NB4 (cell line): ENCODE results near the gene LXN.
A peak's percentile ranks its signal among the peaks of the same experiment; 100 is the strongest.

Experiments
- DNase-seq: peaks from one replicate; pipeline ENCODE4 v3.0.0; 2010; ENCODE audit warnings: low read depth
- H3K4me3 ChIP-seq: one replicate; pipeline ENCODE4 v1.5.1; 2011; ENCODE audit warnings: mild to moderate bottlenecking, low read depth, low read length, moderate library complexity
- MYC ChIP-seq: IDR thresholded peaks from 2 replicates; pipeline ENCODE4 v1.6.1; 2011; ENCODE audit warnings: low read depth, low read length
- POLR2A ChIP-seq: IDR thresholded peaks from 2 replicates; pipeline ENCODE4 v1.6.1; 2011; ENCODE audit warnings: mild to moderate bottlenecking; ENCODE audit not compliant: insufficient read length; ENCODE audit errors: extremely low read depth
- TF ChIP-seq, protein P1 (sequence below): IDR thresholded peaks from one replicate; pipeline ENCODE4 v1.5.1; 2012; ENCODE audit warnings: low read depth, low read length
- TF ChIP-seq, protein P2 (sequence below): IDR thresholded peaks from 2 replicates; pipeline ENCODE4 v1.6.1; 2011; ENCODE audit warnings: low read depth, low read length

Gene LXN

DNA sequence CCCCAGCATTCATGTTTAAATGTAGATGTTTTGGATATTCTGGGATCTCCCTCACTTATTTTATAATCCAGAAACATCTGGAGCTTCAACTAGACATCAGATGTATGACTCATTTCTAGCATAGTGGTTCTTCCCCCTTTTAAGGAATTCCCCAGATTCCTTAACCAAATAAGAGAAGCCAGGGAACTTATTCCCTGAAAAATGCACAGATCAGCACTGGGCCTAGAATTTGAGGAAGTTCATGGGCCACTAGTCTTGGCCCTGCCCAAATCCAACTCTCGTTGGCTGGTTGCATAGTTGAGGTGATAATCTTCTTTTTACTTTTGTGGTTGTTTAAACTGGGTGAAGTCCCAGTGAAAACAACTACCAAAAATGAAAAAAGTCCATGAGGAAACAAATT lies 39.4 kb upstream of the LXN start:
- no peak overlapping the region for H3K4me3 ChIP-seq
- no peak for DNase-seq
- TF ChIP-seq POLR2A (no peak), MYC (no peak)
- TF ChIP-seq, protein P1, sequence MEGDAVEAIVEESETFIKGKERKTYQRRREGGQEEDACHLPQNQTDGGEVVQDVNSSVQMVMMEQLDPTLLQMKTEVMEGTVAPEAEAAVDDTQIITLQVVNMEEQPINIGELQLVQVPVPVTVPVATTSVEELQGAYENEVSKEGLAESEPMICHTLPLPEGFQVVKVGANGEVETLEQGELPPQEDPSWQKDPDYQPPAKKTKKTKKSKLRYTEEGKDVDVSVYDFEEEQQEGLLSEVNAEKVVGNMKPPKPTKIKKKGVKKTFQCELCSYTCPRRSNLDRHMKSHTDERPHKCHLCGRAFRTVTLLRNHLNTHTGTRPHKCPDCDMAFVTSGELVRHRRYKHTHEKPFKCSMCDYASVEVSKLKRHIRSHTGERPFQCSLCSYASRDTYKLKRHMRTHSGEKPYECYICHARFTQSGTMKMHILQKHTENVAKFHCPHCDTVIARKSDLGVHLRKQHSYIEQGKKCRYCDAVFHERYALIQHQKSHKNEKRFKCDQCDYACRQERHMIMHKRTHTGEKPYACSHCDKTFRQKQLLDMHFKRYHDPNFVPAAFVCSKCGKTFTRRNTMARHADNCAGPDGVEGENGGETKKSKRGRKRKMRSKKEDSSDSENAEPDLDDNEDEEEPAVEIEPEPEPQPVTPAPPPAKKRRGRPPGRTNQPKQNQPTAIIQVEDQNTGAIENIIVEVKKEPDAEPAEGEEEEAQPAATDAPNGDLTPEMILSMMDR: no peak
- TF ChIP-seq, protein P2, sequence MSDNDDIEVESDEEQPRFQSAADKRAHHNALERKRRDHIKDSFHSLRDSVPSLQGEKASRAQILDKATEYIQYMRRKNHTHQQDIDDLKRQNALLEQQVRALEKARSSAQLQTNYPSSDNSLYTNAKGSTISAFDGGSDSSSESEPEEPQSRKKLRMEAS: no peak

DNA sequence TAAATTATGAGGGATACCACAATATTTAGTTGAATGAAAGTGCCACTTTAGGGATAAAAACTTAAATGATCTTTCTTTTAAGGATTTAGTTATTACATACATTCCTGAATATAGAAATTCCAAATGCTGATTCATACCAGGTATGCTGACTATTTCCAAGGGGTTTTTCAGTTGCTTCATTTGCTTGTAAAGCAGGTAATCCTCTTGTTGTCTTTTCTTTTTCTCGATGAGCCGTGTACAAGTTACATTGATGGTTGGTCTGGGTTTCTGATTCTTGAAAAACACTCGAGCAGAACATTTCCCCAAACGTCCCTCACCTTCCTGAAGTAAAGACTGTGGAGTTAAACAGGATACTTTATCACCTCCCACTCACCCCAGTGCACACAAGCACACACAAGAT lies 38.2 kb upstream of the LXN start:
- DNase-seq: no peak
- no peak overlapping the region for H3K4me3 ChIP-seq
- TF ChIP-seq, protein P1: no peak
- TF ChIP-seq, protein P2: no peak
- TF ChIP-seq POLR2A (no peak), MYC (no peak)

DNA sequence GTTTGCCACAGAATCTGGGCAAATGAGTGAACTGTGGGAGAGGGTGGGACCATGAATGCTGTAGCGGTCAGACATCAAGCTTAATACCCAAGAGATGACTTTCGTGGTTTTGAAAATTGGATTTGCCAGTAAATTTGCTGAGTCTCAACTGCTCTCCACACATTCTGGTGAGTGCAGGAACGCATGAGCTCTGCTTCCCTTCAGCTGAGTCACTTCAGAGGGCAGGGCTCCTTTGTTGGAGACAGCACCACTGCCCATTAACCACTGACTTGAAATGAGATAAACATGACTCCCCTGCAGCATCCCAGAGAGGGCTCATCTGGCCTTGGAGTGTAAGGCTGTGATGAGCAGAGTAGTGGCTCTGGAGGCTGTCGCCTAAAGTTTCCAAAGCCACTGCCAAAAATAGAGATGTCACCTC lies 37.2 kb upstream of the LXN start:
- peak; percentile 28 for DNase-seq
- TF ChIP-seq MYC (no peak), POLR2A (no peak)
- TF ChIP-seq, protein P1: no peak
- TF ChIP-seq, protein P2: no peak
- no peak overlapping the region for H3K4me3 ChIP-seq

DNA sequence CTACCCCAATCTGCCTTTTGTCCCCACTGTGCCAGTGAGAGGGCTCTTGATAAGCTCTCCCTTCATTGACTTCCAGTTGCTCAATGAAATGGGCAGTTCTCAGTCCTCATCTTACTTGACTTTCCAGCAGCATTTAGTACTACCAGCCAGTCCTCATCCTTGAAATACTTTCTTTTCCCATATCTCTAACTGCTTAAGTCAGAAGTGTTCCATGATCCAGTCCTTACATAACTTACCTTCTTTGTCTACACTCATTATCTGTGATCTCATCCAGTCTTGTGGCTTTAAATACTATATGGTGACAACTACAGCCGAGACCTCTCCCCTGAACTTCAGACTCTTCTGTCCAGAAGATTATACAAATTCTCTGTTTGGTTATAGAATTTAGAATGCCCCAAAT lies 31.1 kb upstream of the LXN start:
- TF ChIP-seq, protein P2: no peak
- TF ChIP-seq, protein P1: no peak
- TF ChIP-seq MYC: no peak
- no peak for TF ChIP-seq POLR2A
- H3K4me3 ChIP-seq: no peak overlapping the region

DNA sequence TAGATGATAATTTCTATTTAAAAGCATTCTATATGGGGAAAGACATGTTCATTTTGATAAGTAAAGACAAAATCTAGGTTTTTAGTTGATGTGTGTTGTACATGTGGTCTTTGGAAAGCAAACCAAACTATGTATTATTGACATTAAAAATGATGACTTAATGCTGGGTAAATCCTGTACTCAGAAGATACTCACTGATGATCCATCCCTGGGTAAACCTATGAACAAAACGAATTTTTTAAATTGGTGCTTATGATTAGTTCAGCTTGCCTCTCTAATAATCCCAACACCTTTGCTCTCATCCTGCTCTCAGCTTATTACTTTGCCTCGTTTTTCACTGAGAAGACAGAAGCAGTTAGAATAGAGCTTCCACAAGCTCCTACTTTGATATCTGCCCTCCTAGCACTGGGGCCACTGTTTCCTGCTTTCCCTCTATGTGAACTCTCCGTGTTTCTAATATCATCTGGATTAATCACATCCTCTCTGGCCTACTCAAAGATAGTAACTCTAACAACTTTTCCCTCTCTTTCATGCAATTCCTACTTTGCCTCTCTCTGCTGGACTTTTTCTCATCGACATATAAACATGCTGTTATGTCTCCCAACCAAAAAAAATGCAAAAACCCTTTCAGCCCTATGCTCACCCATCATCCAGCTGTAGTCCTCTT lies 30.5 kb upstream of the LXN start:
- TF ChIP-seq, protein P2: no peak
- TF ChIP-seq MYC: no peak
- TF ChIP-seq, protein P1: no peak
- TF ChIP-seq POLR2A: no peak
- no peak overlapping the region for H3K4me3 ChIP-seq
- DNase-seq: no peak

More for the DNA sequence above, 31.1 kb upstream of the LXN start:
- DNase-seq: no peak
